ENCODE data around the gene PRELP.

The PRELP gene

GRCh38 chr1:203528063-203528462 is 52.5 kb downstream of the PRELP start:
- TF ChIP-seq, protein P1, sequence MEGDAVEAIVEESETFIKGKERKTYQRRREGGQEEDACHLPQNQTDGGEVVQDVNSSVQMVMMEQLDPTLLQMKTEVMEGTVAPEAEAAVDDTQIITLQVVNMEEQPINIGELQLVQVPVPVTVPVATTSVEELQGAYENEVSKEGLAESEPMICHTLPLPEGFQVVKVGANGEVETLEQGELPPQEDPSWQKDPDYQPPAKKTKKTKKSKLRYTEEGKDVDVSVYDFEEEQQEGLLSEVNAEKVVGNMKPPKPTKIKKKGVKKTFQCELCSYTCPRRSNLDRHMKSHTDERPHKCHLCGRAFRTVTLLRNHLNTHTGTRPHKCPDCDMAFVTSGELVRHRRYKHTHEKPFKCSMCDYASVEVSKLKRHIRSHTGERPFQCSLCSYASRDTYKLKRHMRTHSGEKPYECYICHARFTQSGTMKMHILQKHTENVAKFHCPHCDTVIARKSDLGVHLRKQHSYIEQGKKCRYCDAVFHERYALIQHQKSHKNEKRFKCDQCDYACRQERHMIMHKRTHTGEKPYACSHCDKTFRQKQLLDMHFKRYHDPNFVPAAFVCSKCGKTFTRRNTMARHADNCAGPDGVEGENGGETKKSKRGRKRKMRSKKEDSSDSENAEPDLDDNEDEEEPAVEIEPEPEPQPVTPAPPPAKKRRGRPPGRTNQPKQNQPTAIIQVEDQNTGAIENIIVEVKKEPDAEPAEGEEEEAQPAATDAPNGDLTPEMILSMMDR (IDR thresholded peaks at IDR 0.05; ENCODE audit: insufficient read depth, missing control alignments) = no peak
- no peak for FAIRE-seq
- DNase-seq (ENCODE audit: insufficient read length, low spot score) = no peak

DNA sequence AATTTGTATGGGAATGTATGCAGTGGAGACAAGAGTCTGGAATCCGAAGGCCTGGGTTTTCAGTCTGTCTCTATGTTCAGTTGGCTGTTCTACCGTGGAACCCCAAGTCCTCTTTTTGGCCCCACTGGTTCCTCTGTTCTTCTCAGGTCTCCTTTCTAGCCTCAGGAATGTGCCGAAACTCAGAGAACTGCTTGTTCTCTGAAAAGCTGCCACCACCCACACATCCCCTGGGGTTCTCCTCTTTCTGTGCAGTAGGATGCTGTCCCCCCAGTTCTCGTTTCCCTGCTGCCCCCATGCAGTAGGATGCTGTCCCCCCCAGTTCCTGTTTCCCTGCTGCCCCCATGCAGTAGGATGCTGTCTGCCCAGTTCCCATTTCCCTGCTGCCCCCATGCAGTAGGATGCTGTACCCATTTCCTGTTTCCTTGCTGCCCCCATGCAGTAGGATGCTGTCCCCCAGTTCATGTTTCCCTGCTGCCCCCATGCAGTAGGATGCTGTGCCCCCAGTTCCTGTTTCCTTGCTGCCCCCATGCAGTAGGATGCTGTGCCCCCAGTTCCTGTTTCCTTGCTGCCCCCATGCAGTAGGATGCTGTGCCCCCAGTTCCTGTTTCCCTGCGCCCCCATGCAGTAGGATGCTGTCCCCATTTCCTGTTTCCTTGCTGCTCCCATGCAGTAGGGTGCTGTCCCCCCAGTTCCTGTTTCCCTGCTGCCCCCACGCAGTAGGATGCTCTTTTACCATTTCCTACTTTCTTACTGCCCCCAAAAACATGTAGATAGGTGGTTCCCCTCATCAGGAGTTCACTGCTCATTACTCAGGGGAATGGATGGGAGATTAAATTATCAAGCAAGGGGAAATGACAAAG is 53.6 kb downstream of the PRELP start:
- TF ChIP-seq, protein P1 (IDR thresholded peaks at IDR 0.05; ENCODE audit: insufficient read depth, missing control alignments) = no peak
- DNase-seq (ENCODE audit: insufficient read length, low spot score) = no peak
- FAIRE-seq = no peak

- no peak for FAIRE-seq
- no peak for DNase-seq (ENCODE audit: insufficient read length, low spot score)
- TF ChIP-seq, protein P1 (IDR thresholded peaks at IDR 0.05; ENCODE audit: insufficient read depth, missing control alignments) = no peak
These were observed 55.5 kb downstream of the PRELP start for GRCh38 chr1:203531063-203531462.

- TF ChIP-seq, protein P1 (IDR thresholded peaks at IDR 0.05; ENCODE audit: insufficient read depth, missing control alignments) = no peak
- FAIRE-seq = no peak
- DNase-seq (ENCODE audit: insufficient read length, low spot score) = no peak
These were observed 58.4 kb downstream of the PRELP start for GRCh38 chr1:203534012-203534411.

DNA sequence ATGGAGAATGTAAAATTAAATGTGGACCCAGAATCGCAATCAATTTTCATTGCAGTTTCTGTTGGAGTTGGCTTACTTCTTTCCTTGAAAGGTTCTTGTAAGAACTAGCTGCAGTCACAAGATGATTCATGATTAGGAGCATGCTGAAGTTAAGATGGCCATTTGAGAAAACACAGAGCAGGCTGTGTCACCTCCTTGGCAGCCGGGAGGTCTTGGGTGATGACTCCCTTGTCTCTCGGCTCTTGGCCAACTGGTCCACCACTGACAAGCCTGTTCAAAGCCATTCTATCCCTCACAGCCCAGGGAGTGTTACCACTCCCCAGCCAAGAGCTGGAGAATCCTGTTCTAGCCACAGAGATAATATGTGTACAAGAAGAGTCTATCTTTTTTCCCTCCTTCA is 58.9 kb downstream of the PRELP start:
- DNase-seq (ENCODE audit: insufficient read length, low spot score) (no peak), FAIRE-seq (no peak)
- TF ChIP-seq, protein P1 (IDR thresholded peaks at IDR 0.05; ENCODE audit: insufficient read depth, missing control alignments) = no peak

DNA sequence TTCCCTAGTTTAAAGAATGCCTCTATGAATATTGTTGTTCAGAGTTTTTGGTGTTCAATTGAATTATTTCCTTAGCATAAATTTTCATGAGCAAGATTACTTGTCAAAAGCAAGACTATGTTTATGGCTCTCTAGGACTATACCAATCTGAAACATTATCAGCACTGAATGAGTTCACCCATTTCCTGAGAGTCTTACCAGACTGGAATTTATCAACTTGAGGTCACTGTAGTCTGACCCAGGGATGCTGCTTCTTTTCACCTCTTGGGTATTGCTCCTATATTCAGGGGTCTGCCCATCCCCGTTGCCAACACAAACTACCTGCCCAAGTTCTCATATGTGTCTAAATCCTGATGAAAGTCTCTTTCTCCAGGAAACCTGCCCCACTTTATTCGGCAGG is 61.0 kb downstream of the PRELP start:
- TF ChIP-seq, protein P1 (IDR thresholded peaks at IDR 0.05; ENCODE audit: insufficient read depth, missing control alignments) = no peak
- no peak for DNase-seq (ENCODE audit: insufficient read length, low spot score)
- FAIRE-seq = no peak

- FAIRE-seq (no peak), DNase-seq (ENCODE audit: insufficient read length, low spot score) (no peak)
- TF ChIP-seq, protein P1 (IDR thresholded peaks at IDR 0.05; ENCODE audit: insufficient read depth, missing control alignments) = no peak
These were observed 61.4 kb downstream of the PRELP start for GRCh38 chr1:203536980-203537455.

Data from D721Med (cell line).